Activated CD8-positive, alpha-beta T cell treated with anti-CD3 and anti-CD28 coated beads, Interleukin-2, amount 10 ng/mL, durations not matched to agents 7 days and 5 days (primary cell): Measurements from ENCODE around the gene RAET1G. TPM values are rescaled to one million over a fixed set of nuclear protein-coding genes. Genes with fewer than 3 reads are reported as not detected.
A peak's percentile ranks its signal among the peaks of the same experiment; 100 is the strongest.
"Not testable (repeated sequence)": the region's sequence is repeated elsewhere in the genome, so short reads cannot be mapped to it uniquely, and the experiment has no call there.

Source experiments
- ATAC-seq: fragments of 150-1000 bp; cut with Tn5 transposase; one replicate; pipeline ENCODE4 v1.10.0; 2021; ENCODE audit warnings: moderate library complexity
- CTCF ChIA-PET: fragments of 350-600 bp; sonication (Branson Sonifier 250); formaldehyde crosslinking; loops from one replicate; lab custom pipeline; 2021; ENCODE audit warnings: antibody characterized with exemption; lab: Charles Lee
- POLR2A ChIA-PET: fragments of 350-600 bp; sonication (Branson Sonifier 250); formaldehyde crosslinking; loops from one replicate; lab custom pipeline; 2021; ENCODE audit warnings: antibody characterized with exemption; lab: Charles Lee
- DNase-seq: peaks from one replicate; pipeline ENCODE4 v3.0.0-alpha.2; 2020
- H3K27ac Mint-ChIP-seq: one replicate; pipeline ENCODE4 v1.8.0; 2021; ENCODE audit warnings: mild to moderate bottlenecking, mixed read lengths
- H3K27me3 Mint-ChIP-seq: one replicate; pipeline ENCODE4 v1.8.0; 2021; ENCODE audit warnings: low read depth, mixed read lengths
- H3K36me3 Mint-ChIP-seq: one replicate; pipeline ENCODE4 v1.8.0; 2021; ENCODE audit warnings: low read depth, mixed read lengths
- H3K4me1 Mint-ChIP-seq: one replicate; pipeline ENCODE4 v1.8.0; 2021; ENCODE audit warnings: low read depth, mixed read lengths
- H3K4me3 Mint-ChIP-seq: one replicate; pipeline ENCODE4 v1.8.0; 2021; ENCODE audit warnings: mild to moderate bottlenecking, mixed read lengths
- H3K9me3 Mint-ChIP-seq: one replicate; pipeline ENCODE4 v1.8.0; 2022; ENCODE audit warnings: mixed read lengths; ENCODE audit not compliant: insufficient read depth
- total RNA-seq, 2 experiments: library from RNA; stranded (reverse); gene quantifications; one replicate each; pipeline ENCODE4 v1.2.3, GENCODE V29; 2021

Gene RAET1G, protein sequence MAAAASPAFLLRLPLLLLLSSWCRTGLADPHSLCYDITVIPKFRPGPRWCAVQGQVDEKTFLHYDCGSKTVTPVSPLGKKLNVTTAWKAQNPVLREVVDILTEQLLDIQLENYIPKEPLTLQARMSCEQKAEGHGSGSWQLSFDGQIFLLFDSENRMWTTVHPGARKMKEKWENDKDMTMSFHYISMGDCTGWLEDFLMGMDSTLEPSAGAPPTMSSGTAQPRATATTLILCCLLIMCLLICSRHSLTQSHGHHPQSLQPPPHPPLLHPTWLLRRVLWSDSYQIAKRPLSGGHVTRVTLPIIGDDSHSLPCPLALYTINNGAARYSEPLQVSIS
- total RNA-seq, result not detected

DNA sequence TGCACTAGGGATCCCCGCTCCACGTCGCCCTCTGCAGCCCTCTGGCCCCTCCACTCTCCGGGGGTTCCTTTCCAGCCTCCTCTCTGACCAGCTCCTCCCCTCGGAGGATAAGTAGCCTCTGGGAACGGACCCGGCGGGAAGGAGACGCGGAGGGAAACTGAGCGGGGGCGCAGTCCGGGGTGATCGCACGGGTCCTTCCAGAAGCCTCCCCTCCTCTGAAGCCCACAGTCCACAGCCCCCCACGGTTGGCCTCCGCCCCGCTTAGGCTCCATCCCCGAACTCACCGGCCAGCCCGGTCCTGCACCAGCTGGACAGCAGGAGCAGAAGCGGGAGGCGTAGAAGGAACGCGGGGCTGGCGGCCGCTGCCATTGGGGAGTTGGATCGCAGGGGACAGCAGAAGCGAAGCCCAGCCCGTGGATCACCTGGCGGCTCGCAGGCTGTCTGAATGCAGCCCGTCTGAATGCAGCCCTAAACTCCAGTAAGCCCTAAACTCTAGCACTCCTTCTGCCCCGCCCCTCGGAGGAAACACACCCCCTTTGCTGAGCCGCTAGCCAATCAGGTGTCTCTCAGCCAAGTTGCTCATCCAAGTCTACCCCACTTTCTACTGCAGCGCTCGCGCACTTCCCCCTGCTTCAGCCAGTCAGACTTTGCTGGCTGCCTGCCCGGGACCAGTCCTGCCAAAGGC lies at the start of gene RAET1G:
RAET1G (minus strand) TSS at position 480 of the 685 bp plus-strand sequence; CDS start at position 369, 111 bp downstream.
- Mint-ChIP-seq H3K36me3 (no peaks in the 10 kb centered on the region), H3K4me3 (peak within 1 kb of the TSS; percentile 71), H3K27me3 (peaks cover 66% of the 10 kb centered on the region), H3K27ac (no peak within 1 kb of the TSS), H3K9me3 (no peaks in the 10 kb centered on the region), H3K4me1 (peaks cover 30% of the 10 kb centered on the region)
- CTCF ChIA-PET, result interaction anchor here (2.8 kb wide), 1 partner anchor 82 kb away, joined by 12 read pairs; no protein-coding TSS in a partner anchor
- POLR2A ChIA-PET, result no interaction called here
- ATAC-seq (peak; percentile 93), DNase-seq (peak; percentile 87)

DNA sequence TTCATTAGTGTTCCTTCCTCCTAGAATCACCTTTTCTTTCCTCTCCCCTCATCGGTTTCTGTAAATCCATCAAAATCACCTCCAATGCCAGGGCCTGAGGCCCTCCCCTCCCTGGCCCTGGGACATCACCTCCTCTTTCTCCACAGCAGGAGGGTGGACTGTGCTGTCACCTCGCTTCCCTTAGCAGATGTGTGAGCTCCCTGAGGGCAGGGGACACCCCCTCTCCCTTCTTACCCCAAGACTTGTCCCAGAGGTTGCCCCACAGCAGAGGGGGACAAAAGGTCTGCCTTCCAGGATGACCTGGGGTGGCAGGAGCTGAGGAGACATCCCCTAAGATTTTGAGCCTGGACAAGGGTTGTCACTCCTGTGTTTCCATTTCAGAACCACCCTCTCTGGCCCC lies 46.7 kb upstream of the RAET1G start:
- no peak for ATAC-seq
- CTCF ChIA-PET, result no interaction called here

DNA sequence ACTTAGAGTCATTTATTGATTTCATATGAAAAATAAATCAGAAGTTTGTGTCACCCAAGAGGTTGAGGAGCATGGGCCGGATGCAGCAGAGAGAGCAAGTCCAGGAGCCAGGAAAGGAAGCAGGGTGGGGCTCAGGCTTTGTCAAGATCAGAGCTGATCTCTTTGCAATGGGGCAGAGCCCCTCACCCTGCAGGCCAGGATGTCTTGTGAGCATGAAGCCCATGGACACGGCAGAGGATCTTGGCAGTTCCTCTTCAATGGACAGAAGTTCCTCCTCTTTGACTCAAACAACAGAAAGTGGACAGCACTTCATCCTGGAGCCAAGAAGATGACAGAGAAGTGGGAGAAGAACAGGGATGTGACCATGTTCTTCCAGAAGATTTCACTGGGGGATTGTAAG lies 46.0 kb upstream of the RAET1G start:
- H3K9me3 Mint-ChIP-seq, H3K36me3 Mint-ChIP-seq, DNase-seq, H3K27ac Mint-ChIP-seq, H3K4me3 Mint-ChIP-seq, POLR2A ChIA-PET, CTCF ChIA-PET, ATAC-seq: not testable (repeated sequence)
- Mint-ChIP-seq H3K27me3 (peaks cover 66% of the 10 kb centered on the region), H3K4me1 (peaks cover 18% of the 10 kb centered on the region)

More for the DNA sequence above, 46.7 kb upstream of the RAET1G start:
- Mint-ChIP-seq H3K4me3 (no peak overlapping the region), H3K36me3 (peaks cover 4% of the 10 kb centered on the region), H3K4me1 (peaks cover 19% of the 10 kb centered on the region), H3K27me3 (peaks cover 66% of the 10 kb centered on the region), H3K27ac (no peak overlapping the region), H3K9me3 (no peaks in the 10 kb centered on the region)
- POLR2A ChIA-PET, result no interaction called here
- no peak for DNase-seq

DNA sequence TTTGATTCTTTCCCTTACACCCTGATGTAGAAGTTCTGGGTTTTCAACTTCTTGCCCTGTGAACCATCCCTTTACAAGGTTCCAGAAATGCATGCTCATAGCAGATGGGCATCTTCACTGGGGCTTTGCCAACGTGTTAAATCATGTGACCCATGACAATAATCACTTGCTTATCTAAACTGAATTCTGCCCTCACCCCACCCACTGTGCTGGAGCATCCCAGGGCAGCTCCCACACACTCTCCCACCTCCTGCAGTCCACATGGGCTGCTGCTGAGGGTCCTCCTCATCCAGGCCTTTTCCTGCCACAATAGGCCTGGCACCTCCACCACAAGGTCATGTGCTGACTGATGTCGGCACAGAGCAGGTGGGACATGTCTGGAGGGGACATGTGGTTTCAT lies 45.1 kb upstream of the RAET1G start:
- DNase-seq, H3K9me3 Mint-ChIP-seq, CTCF ChIA-PET, POLR2A ChIA-PET, H3K36me3 Mint-ChIP-seq, H3K4me3 Mint-ChIP-seq, H3K27ac Mint-ChIP-seq, ATAC-seq: not testable (repeated sequence)
- H3K27me3 Mint-ChIP-seq, result peaks cover 69% of the 10 kb centered on the region
- peaks cover 27% of the 10 kb centered on the region for H3K4me1 Mint-ChIP-seq

DNA sequence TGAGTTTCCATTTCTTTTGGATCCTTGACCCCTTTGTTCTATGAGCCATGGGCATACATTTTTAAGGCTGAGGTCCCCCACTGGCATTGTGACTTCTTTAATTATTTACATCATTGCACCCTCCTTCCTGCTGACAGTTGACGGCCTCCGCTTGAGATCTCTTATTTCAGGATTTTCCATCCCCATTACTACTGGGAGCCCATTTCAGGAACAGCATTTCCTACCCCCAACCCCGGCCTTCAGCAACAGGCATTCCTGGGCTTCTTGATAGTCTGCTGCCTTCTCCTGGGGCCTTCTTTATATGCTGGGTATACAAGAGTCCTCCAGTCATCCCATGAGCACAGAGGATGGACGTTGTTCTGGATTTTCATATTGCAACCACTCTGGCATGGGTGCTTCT lies 44.7 kb upstream of the RAET1G start:
- ChIA-PET CTCF (no interaction called here), POLR2A (no interaction called here)
- DNase-seq (no peak), ATAC-seq (no peak)
- Mint-ChIP-seq H3K36me3 (peaks cover 7% of the 10 kb centered on the region), H3K4me1 (peaks cover 31% of the 10 kb centered on the region), H3K27me3 (peaks cover 67% of the 10 kb centered on the region), H3K4me3 (no peak overlapping the region), H3K27ac (no peak overlapping the region), H3K9me3 (no peaks in the 10 kb centered on the region)

DNA sequence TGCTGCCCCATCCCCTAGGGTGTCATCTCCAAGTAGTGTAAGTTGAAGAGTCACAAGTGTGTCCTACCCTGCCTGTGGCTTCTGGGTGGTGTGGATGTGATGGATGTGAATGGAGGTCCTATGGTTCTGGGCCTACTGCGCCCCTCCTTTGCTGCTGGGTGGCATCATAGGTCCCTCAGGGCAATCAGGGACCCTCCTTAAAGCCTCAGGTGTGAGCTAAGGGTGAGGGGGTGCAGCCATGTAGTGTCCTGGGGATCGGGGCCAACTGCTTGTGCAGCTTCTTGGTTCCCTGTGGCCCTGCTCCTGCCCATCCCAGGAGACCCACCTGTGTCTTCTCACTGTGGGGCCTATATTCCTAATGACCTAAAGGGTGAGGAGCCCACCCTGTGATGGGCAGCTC lies 43.4 kb upstream of the RAET1G start:
- H3K4me3 Mint-ChIP-seq, ATAC-seq, H3K9me3 Mint-ChIP-seq, CTCF ChIA-PET, H3K36me3 Mint-ChIP-seq, H3K27ac Mint-ChIP-seq, DNase-seq: not testable (repeated sequence)
- peaks cover 31% of the 10 kb centered on the region for H3K4me1 Mint-ChIP-seq
- peaks cover 69% of the 10 kb centered on the region for H3K27me3 Mint-ChIP-seq
- POLR2A ChIA-PET, result interaction anchor here (1.2 kb wide), 1 partner anchor 31 kb away, joined by 3 read pairs; no protein-coding TSS in a partner anchor

DNA sequence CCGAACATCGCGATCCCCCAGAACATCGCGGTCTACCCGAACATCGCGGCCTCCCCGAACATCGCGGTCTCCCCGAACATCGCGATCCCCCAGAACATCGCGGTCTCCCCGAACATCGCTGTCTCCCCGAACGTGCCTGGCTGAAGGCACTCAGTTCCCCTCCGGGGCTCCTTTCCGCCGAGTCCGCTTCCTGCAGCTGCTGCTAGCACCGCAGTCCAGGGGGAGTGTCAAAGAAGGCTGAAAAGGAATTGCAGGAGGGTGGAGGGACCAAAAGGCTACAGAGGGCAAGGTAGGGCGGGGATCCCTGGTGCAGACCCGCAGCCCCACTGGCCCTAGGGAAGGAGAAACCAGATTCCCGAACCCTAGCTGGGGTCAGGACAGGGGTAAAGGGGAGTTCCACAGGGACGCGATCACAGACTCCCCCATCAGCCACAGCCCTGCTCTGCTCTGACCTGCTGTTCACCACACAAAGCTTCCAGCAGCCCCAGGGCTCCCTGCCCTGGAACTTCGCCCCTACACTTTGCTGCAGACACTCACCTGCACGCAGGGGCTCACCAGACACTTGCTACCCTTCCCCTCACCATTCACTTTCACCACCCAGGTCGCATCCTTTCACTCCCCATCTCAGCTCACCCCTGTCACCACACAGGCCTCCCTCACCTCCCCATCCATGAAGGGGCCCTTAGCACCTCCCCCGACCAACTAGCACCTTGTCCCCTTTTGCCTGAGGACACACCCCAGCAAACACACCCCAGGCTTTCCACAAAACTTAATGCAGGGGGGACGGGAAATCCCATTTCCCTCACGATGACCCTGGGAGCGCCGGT lies 42.5 kb upstream of the RAET1G start:
- H3K27me3 Mint-ChIP-seq, result peaks cover 70% of the 10 kb centered on the region
- ATAC-seq (no peak), DNase-seq (peak; percentile 37)
- peaks cover 7% of the 10 kb centered on the region for H3K36me3 Mint-ChIP-seq
- CTCF ChIA-PET, result no interaction called here
- H3K9me3 Mint-ChIP-seq, result no peaks in the 10 kb centered on the region
- peak overlapping the region; percentile 85 for H3K4me3 Mint-ChIP-seq
- POLR2A ChIA-PET, result no interaction called here
- H3K4me1 Mint-ChIP-seq, result peaks cover 31% of the 10 kb centered on the region
- peak overlapping the region; percentile 88 for H3K27ac Mint-ChIP-seq

DNA sequence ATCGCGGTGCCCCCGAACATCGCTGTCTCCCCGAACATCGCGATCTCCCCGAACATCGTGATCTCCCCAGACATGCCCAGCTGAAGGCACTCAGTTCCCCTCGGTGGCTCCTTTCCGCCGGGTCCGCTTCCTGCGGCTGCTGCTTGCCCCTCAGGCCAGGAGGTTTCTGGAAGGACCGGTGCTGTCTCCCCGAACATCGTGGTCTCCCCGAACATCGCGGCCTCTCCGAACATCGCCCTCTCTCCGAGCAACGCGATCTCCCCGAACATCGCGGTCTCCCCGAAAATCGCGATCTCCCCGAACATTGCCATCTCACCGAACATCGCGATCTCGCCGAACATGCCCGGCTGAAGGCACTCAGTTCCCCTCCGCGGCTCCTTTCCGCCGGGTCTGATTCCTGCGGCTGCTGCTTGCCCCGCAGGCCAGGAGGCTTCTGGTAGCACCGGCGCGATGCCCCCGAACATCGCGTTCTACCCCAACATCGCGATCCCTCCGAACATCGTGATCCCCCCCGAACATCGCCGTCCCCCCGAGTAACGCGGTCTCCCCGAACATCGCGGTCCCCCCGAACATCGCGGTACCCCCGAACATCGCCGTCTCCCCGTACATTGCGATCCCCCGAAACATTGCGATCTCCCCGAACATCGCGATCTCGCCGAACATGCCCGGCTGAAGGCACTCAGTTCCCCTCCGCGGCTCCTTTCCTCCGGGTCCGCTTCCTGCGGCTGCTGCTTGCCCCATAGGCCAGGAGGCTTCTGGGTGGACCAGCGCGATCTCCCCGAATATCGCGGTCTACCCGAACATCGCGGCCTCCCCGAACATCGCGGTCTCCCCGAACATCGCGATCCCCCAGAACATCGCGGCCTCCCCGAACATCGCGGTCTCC lies 41.6 kb upstream of the RAET1G start:
- H3K36me3 Mint-ChIP-seq, result peaks cover 7% of the 10 kb centered on the region
- no peaks in the 10 kb centered on the region for H3K9me3 Mint-ChIP-seq
- peak overlapping the region; percentile 88 for H3K27ac Mint-ChIP-seq
- peaks cover 69% of the 10 kb centered on the region for H3K27me3 Mint-ChIP-seq
- ChIA-PET POLR2A (no interaction called here), CTCF (no interaction called here)
- peak; percentile 41 for DNase-seq
- peak overlapping the region; percentile 85 for H3K4me3 Mint-ChIP-seq
- peaks cover 31% of the 10 kb centered on the region for H3K4me1 Mint-ChIP-seq
- ATAC-seq, result no peak

DNA sequence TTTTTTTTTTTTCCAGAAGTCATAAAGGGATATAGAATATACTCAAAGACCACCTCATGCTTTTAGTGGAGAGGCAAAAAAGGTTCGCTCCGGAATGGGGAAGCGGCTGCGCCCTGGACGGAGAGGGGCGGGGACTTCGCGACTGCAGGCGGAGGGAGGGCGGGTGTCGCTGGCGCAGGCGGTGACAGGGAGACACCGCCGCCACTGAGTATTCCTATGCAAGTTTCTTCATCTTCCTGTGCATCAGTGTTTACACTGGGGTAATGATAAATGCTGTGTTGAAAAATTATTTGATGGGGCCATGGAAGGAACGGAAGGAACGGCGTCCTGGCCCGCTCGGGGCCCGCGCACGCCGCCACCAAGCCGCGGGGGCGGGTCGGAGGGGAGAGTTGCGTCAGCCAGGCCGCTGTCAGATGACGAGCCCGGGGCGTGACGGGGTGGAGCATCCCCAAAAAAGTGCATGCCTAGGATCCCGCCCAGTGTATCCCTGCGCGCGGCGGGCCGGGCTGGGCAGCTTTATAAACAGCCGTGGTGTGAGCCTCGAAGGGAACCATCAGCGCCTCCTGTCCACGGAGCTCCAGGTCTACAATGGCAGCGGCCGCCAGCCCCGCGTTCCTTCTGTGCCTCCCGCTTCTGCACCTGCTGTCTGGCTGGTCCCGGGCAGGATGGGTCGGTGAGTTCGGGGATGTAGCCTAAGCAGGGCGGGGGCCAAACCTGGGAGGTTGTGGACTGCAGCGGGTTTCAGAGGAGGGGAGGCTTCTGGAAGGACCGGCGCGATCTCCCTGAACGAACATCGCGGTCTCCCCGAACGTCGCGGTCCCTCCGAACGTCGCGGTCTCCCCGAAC lies 40.8 kb upstream of the RAET1G start, which contains the start of gene ULBP1:
ULBP1 (plus strand) TSS at position 482 of the 846 bp plus-strand sequence; CDS start at position 589, 107 bp downstream.
- no peaks in the 10 kb centered on the region for H3K9me3 Mint-ChIP-seq
- DNase-seq (peak; percentile 87), ATAC-seq (peak; percentile 81)
- peak within 1 kb of the TSS; percentile 88 for H3K27ac Mint-ChIP-seq
- peaks cover 7% of the 10 kb centered on the region for H3K36me3 Mint-ChIP-seq
- peaks cover 71% of the 10 kb centered on the region for H3K27me3 Mint-ChIP-seq
- ChIA-PET POLR2A (no interaction called here), CTCF (no interaction called here)
- H3K4me1 Mint-ChIP-seq, result peaks cover 31% of the 10 kb centered on the region
- H3K4me3 Mint-ChIP-seq, result peak within 1 kb of the TSS; percentile 85

DNA sequence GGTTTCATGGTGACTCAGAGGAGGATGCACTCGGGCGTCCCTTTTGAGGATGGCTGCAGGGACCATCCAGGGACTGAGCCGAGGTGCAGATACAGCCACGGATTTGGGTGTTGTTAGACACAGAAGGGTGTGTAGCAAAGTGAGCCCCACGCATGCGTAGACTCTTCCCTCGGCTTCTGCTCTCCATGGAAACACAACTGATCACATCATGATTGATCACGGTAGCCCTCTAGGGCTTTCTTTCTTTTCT lies 40.2 kb upstream of the RAET1G start:
- peaks cover 31% of the 10 kb centered on the region for H3K4me1 Mint-ChIP-seq
- H3K9me3 Mint-ChIP-seq, result no peaks in the 10 kb centered on the region
- DNase-seq (peak; percentile 57), ATAC-seq (peak; percentile 17)
- CTCF ChIA-PET, result no interaction called here
- peak overlapping the region; percentile 85 for H3K4me3 Mint-ChIP-seq
- POLR2A ChIA-PET, result no interaction called here
- peaks cover 7% of the 10 kb centered on the region for H3K36me3 Mint-ChIP-seq
- H3K27ac Mint-ChIP-seq, result peak overlapping the region; percentile 88
- H3K27me3 Mint-ChIP-seq, result peaks cover 72% of the 10 kb centered on the region
